ENCODE data around the gene ZIC2.

DNA sequence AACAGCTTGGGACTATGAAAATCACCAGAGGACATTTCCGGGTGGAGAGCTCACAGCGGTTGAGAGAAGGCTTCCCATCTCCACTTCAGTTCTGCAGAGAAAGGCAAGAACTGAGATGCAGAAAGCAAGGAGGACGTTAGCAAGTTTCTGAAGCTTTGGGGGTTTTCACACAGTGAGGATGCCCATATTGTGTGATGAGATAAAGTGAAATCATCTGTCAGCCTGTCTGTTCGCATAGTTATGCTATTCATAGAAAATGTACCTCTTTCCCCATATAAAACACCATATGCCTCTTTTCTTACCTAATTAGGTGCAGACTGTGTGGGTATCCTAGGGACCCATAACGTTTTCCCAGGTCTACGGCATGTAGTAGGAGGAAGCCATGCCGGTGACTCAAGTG, 37.5 kb upstream of the ZIC2 start:
- no peak for TF ChIP-seq POLR2A (IDR thresholded peaks at IDR 0.05; ENCODE audit: extremely low read depth, insufficient read length)
- no peak for TF ChIP-seq CTCF (IDR thresholded peaks at IDR 0.05; ENCODE audit: low read depth, low read length)
- no peak for TF ChIP-seq MYC (IDR thresholded peaks at IDR 0.05; ENCODE audit: low read depth, low read length)

Data from NB4 (cell line).